Esophagus squamous epithelium (tissue), 4 donors: ENCODE data around the gene PCLO.

Source experiments
- CTCF ChIP-seq, 6 experiments: fragments of 450-650 bp in 4 of 6; fragments of 200-600 bp in 2 of 6; sonication (generic) in 2 of 6; IDR thresholded peaks; one replicate each; pipeline ENCODE4 v1.5.1; 2016 to 2019; ENCODE audit warnings: antibody characterized with exemption in 6 of 6, mild to moderate bottlenecking in 4 of 6, moderate library complexity in 4 of 6
- POLR2A ChIP-seq, 4 donors: fragments of 450-650 bp; IDR thresholded peaks; one replicate each; pipeline ENCODE4 v1.6.1; 2017; ENCODE audit warnings: antibody characterized with exemption in 4 of 4, mild to moderate bottlenecking in 4 of 4, moderate library complexity in 3 of 4

- TF ChIP-seq CTCF (IDR thresholded peaks at IDR 0.05) (no peak), POLR2A (IDR thresholded peaks at IDR 0.05) (no peak)
Measured at GRCh38 chr7:82808633-82809032, 354.1 kb downstream of the PCLO start.
